HepG2 (cell line): ENCODE measurements around the gene IGFN1. TPM values are rescaled to one million over a fixed set of nuclear protein-coding genes. Genes with fewer than 3 reads are reported as not detected.

Experiments used
- AKAP8 ChIP-seq: sonication (generic); formaldehyde crosslinking; IDR thresholded peaks from 2 replicates; pipeline ENCODE4 v1.5.1; 2020; ENCODE audit warnings: mild to moderate bottlenecking, missing genetic modification reagents
- CAMTA2 ChIP-seq: sonication (generic); formaldehyde crosslinking; IDR thresholded peaks from 2 replicates; pipeline ENCODE4 v1.4.0; 2020; ENCODE audit warnings: mild to moderate bottlenecking, missing genetic modification reagents, borderline replicate concordance
- GZF1 ChIP-seq: sonication (generic); formaldehyde crosslinking; IDR thresholded peaks from 2 replicates; pipeline ENCODE4 v1.5.1; 2020; ENCODE audit warnings: mild to moderate bottlenecking, missing genetic modification reagents
- KDM2A ChIP-seq: sonication (generic); formaldehyde crosslinking; IDR thresholded peaks from 2 replicates; pipeline ENCODE4 v1.4.0; 2020; ENCODE audit warnings: low read depth, missing genetic modification reagents, borderline replicate concordance
- KMT2A ChIP-seq: sonication (generic); formaldehyde crosslinking; IDR thresholded peaks from 2 replicates; pipeline ENCODE4 v1.4.0; 2020; ENCODE audit warnings: missing genetic modification reagents
- NRL ChIP-seq: sonication (generic); formaldehyde crosslinking; IDR thresholded peaks from 2 replicates; pipeline ENCODE4 v1.5.0; 2020; ENCODE audit warnings: missing genetic modification reagents, mild to moderate bottlenecking, moderate library complexity, borderline replicate concordance
- SAP130 ChIP-seq: IDR thresholded peaks from 2 replicates; pipeline ENCODE4 v1.6.1; 2016; ENCODE audit warnings: low read depth
- ZBTB8A ChIP-seq: sonication (generic); formaldehyde crosslinking; IDR thresholded peaks from 2 replicates; pipeline ENCODE4 v1.4.0; 2020; ENCODE audit warnings: mild to moderate bottlenecking, low read depth, missing genetic modification reagents, borderline replicate concordance
- ZKSCAN8 ChIP-seq: IDR thresholded peaks from 2 replicates; pipeline ENCODE4 v1.6.1; 2016; ENCODE audit warnings: borderline replicate concordance, missing genetic modification reagents, missing compliant biosample characterization
- ZNF598 ChIP-seq: sonication (generic); formaldehyde crosslinking; IDR thresholded peaks from 2 replicates; pipeline ENCODE4 v1.5.1; 2020; ENCODE audit warnings: mild to moderate bottlenecking, missing genetic modification reagents, borderline replicate concordance
- ZNF773 ChIP-seq: sonication (generic); formaldehyde crosslinking; IDR thresholded peaks from 2 replicates; pipeline ENCODE4 v1.4.0; 2020; ENCODE audit warnings: missing genetic modification reagents, borderline replicate concordance
- ZSCAN29 ChIP-seq: sonication (generic); formaldehyde crosslinking; conservative IDR thresholded peaks from 2 replicates; pipeline ENCODE4 v1.4.0; 2020; ENCODE audit warnings: mild to moderate bottlenecking, missing genetic modification reagents
- polyA plus RNA-seq, 8 experiments: library from polyadenylated mRNA; depleted of rRNA in 3 of 8; stranded (reverse) in 7 of 8; unstranded in 1 of 8; fragments of >200 nt; fragmentation: Illumina TruSeq in 4 of 8; extraction: Trizol in 4 of 8; gene quantifications; 2 replicates each; pipeline versions ENCODE4 v1.2.1 to v1.2.3, GENCODE V29; 2011 to 2016; ENCODE audit warnings: low read depth in 4 of 8, missing spikeins in 1 of 8, mixed read lengths in 1 of 8; ENCODE audit not compliant: insufficient read depth in 1 of 8
- total RNA-seq, 5 experiments: library from RNA; depleted of rRNA; stranded (reverse); fragments of >200 nt; fragmentation: Illumina TruSeq; extraction: Trizol; gene quantifications; 2 replicates each; pipeline ENCODE4 v1.2.3, GENCODE V29; 2016; ENCODE audit warnings: low read depth in 1 of 5
- TF ChIP-seq, protein P1 (sequence below): sonication (generic); formaldehyde crosslinking; IDR thresholded peaks from 2 replicates; pipeline ENCODE4 v1.5.0; 2020; ENCODE audit warnings: mild to moderate bottlenecking, missing genetic modification reagents, borderline replicate concordance
- TF ChIP-seq, protein P2 (sequence below): sonication (generic); formaldehyde crosslinking; IDR thresholded peaks from 2 replicates; pipeline ENCODE4 v1.4.0; 2020; ENCODE audit warnings: missing genetic modification reagents
- TF ChIP-seq, protein P3 (sequence below): sonication (generic); formaldehyde crosslinking; IDR thresholded peaks from 2 replicates; pipeline ENCODE4 v1.4.0; 2020; ENCODE audit warnings: missing genetic modification reagents, borderline replicate concordance
- TF ChIP-seq, protein P4 (sequence below): sonication (generic); formaldehyde crosslinking; IDR thresholded peaks from 2 replicates; pipeline ENCODE4 v1.4.0; 2020; ENCODE audit warnings: mild to moderate bottlenecking, missing genetic modification reagents
- TF ChIP-seq, protein P5 (sequence below): sonication (generic); formaldehyde crosslinking; IDR thresholded peaks from 2 replicates; pipeline ENCODE4 v1.5.0; 2020; ENCODE audit warnings: missing genetic modification reagents

The IGFN1 gene
- total and polyA plus RNA-seq, 2 of the 13 experiments (the other 11 are each of a cell fraction or from before 2014, with no cell fraction given) = 0.04 to 0.05 TPM

DNA sequence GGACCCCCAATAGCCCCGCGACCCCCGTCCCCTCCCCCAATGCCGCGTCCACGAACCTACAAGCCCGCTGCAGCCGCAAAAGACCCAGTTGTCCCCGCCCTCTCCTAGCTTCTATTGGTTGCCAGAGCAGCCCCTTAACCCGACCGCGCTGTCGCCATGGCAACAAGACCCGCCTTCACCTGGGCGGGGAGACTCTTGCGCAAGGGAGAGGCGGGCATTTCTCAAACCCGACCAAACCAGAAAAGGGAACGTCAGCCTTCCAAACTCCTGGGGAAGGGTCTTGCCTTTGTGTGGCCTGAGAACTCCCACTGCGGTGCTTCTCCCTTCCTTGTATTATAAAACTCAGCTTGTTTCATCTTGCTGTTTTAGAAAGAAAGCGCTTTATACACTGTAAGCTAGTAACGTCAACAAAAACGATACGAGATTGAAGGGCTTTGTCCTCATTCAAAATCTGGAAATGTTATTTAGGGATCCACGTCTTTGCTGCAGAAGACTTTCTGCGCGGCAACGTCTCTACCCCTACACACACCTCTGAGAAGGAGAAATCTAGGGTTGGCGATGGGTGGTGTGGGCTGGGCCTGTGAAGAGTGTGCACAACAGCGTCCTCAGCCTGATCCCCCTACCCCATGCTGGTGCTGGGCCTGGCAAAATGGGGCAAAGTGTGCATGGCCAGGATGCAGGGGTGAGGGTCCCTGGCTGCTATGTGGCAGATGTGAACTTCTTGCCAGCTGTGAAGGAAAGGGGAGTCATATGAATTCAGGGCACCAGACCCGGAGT, 36.0 kb upstream of the IGFN1 start, which contains the start of gene TMEM9 (continued):
- TF ChIP-seq, protein P1, sequence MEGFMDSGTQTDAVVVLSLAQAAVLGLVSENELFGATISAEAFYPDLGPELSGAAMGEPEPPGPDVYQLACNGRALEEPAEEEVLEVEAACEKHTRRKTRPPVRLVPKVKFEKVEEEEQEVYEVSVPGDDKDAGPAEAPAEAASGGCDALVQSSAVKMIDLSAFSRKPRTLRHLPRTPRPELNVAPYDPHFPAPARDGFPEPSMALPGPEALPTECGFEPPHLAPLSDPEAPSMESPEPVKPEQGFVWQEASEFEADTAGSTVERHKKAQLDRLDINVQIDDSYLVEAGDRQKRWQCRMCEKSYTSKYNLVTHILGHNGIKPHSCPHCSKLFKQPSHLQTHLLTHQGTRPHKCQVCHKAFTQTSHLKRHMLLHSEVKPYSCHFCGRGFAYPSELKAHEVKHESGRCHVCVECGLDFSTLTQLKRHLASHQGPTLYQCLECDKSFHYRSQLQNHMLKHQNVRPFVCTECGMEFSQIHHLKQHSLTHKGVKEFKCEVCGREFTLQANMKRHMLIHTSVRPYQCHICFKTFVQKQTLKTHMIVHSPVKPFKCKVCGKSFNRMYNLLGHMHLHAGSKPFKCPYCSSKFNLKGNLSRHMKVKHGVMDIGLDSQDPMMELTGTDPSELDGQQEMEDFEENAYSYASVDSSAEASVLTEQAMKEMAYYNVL (CRISPR knock-in tag) = no peak
- TF ChIP-seq ZBTB8A (CRISPR knock-in tag) (no peak), ZKSCAN8 (CRISPR knock-in tag) (no peak), ZNF598 (no peak), CAMTA2 (CRISPR knock-in tag) (no peak), SAP130 (CRISPR knock-in tag) (peak; percentile 75), NRL (no peak), GZF1 (CRISPR knock-in tag) (no peak), ZSCAN29 (no peak), KDM2A (0 out of 2 replicates have a peak, but pooled peaks have one; percentile 49), ZNF773 (CRISPR knock-in tag) (no peak), AKAP8 (CRISPR knock-in tag) (no peak), KMT2A (CRISPR knock-in tag) (no peak; the same call in 1 of the 2 replicates)
- TF ChIP-seq, protein P2, sequence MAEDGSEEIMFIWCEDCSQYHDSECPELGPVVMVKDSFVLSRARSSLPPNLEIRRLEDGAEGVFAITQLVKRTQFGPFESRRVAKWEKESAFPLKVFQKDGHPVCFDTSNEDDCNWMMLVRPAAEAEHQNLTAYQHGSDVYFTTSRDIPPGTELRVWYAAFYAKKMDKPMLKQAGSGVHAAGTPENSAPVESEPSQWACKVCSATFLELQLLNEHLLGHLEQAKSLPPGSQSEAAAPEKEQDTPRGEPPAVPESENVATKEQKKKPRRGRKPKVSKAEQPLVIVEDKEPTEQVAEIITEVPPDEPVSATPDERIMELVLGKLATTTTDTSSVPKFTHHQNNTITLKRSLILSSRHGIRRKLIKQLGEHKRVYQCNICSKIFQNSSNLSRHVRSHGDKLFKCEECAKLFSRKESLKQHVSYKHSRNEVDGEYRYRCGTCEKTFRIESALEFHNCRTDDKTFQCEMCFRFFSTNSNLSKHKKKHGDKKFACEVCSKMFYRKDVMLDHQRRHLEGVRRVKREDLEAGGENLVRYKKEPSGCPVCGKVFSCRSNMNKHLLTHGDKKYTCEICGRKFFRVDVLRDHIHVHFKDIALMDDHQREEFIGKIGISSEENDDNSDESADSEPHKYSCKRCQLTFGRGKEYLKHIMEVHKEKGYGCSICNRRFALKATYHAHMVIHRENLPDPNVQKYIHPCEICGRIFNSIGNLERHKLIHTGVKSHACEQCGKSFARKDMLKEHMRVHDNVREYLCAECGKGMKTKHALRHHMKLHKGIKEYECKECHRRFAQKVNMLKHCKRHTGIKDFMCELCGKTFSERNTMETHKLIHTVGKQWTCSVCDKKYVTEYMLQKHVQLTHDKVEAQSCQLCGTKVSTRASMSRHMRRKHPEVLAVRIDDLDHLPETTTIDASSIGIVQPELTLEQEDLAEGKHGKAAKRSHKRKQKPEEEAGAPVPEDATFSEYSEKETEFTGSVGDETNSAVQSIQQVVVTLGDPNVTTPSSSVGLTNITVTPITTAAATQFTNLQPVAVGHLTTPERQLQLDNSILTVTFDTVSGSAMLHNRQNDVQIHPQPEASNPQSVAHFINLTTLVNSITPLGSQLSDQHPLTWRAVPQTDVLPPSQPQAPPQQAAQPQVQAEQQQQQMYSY (CRISPR knock-in tag) = no peak
- TF ChIP-seq, protein P3, sequence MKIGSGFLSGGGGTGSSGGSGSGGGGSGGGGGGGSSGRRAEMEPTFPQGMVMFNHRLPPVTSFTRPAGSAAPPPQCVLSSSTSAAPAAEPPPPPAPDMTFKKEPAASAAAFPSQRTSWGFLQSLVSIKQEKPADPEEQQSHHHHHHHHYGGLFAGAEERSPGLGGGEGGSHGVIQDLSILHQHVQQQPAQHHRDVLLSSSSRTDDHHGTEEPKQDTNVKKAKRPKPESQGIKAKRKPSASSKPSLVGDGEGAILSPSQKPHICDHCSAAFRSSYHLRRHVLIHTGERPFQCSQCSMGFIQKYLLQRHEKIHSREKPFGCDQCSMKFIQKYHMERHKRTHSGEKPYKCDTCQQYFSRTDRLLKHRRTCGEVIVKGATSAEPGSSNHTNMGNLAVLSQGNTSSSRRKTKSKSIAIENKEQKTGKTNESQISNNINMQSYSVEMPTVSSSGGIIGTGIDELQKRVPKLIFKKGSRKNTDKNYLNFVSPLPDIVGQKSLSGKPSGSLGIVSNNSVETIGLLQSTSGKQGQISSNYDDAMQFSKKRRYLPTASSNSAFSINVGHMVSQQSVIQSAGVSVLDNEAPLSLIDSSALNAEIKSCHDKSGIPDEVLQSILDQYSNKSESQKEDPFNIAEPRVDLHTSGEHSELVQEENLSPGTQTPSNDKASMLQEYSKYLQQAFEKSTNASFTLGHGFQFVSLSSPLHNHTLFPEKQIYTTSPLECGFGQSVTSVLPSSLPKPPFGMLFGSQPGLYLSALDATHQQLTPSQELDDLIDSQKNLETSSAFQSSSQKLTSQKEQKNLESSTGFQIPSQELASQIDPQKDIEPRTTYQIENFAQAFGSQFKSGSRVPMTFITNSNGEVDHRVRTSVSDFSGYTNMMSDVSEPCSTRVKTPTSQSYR (CRISPR knock-in tag) = no peak; the same call in 1 of the 2 replicates
- TF ChIP-seq, protein P4, sequence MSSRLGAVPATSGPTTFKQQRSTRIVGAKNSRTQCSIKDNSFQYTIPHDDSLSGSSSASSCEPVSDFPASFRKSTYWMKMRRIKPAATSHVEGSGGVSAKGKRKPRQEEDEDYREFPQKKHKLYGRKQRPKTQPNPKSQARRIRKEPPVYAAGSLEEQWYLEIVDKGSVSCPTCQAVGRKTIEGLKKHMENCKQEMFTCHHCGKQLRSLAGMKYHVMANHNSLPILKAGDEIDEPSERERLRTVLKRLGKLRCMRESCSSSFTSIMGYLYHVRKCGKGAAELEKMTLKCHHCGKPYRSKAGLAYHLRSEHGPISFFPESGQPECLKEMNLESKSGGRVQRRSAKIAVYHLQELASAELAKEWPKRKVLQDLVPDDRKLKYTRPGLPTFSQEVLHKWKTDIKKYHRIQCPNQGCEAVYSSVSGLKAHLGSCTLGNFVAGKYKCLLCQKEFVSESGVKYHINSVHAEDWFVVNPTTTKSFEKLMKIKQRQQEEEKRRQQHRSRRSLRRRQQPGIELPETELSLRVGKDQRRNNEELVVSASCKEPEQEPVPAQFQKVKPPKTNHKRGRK (CRISPR knock-in tag) = no peak
- TF ChIP-seq, protein P5, sequence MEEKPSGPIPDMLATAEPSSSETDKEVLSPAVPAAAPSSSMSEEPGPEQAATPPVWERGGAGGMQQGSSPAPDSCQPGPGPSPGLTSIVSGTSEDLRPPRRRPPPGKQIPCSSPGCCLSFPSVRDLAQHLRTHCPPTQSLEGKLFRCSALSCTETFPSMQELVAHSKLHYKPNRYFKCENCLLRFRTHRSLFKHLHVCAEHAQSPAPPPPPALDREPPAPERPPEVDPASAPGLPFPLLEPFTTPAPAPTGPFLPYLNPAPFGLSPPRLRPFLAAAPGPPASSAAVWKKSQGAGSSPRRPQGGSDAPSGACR (CRISPR knock-in tag) = 0 out of 2 replicates have a peak, but pooled peaks have one; percentile 34
